Measurements from ENCODE around the gene ZNF776.
"Not testable (repeated sequence)": the region's sequence is repeated elsewhere in the genome, so short reads cannot be mapped to it uniquely, and the experiment has no call there.

Gene ZNF776

GRCh38 chr19:57778336-57778735, 31.7 kb downstream of the ZNF776 start:
- no peak for DNase-seq (ENCODE audit: low read depth)

- DNase-seq (ENCODE audit: low read depth): no peak
Measured at GRCh38 chr19:57779220-57779845, 32.7 kb downstream of the ZNF776 start.

GRCh38 chr19:57786286-57786685, 39.7 kb downstream of the ZNF776 start:
- no peak for DNase-seq (ENCODE audit: low read depth)

- no peak for DNase-seq (ENCODE audit: low read depth)
Measured at GRCh38 chr19:57786906-57787305, 40.3 kb downstream of the ZNF776 start.

GRCh38 chr19:57788114-57788692, 41.6 kb downstream of the ZNF776 start:
- DNase-seq (ENCODE audit: low read depth): no peak

- DNase-seq (ENCODE audit: low read depth): no peak
Measured at GRCh38 chr19:57789288-57789687, 42.7 kb downstream of the ZNF776 start.

GRCh38 chr19:57796580-57796979, 50.0 kb downstream of the ZNF776 start:
- DNase-seq (ENCODE audit: low read depth): not testable (repeated sequence)

GRCh38 chr19:57800696-57801095, 54.1 kb downstream of the ZNF776 start:
- no peak for DNase-seq (ENCODE audit: low read depth)

GRCh38 chr19:57802269-57802668, 55.7 kb downstream of the ZNF776 start:
- no peak for DNase-seq (ENCODE audit: low read depth)

GRCh38 chr19:57803265-57803593, 56.6 kb downstream of the ZNF776 start:
- no peak for DNase-seq (ENCODE audit: low read depth)

GRCh38 chr19:57803594-57804325, 57.1 kb downstream of the ZNF776 start:
- no peak for DNase-seq (ENCODE audit: low read depth)

GRCh38 chr19:57807541-57807940, 60.9 kb downstream of the ZNF776 start:
- DNase-seq (ENCODE audit: low read depth): no peak
